HG02840 (cell line): ENCODE measurements around the gene ZDHHC8.

ENCODE experiments used
- ATAC-seq: cut with Tn5 transposase; IDR thresholded peaks from one replicate; pipeline ENCODE4 v1.9.1; 2021; ENCODE audit warnings: mild to moderate bottlenecking, moderate library complexity, moderate number of reproducible peaks; ENCODE audit not compliant: unreplicated experiment, low FRiP score

Gene ZDHHC8

GRCh38 chr22:20094197-20094807, 37.3 kb upstream of the ZDHHC8 start:
- no peak for ATAC-seq

- ATAC-seq, result no peak
Observed at GRCh38 chr22:20095521-20095920, 36.1 kb upstream of the ZDHHC8 start.

- no peak for ATAC-seq
Observed at GRCh38 chr22:20096574-20097420, 34.8 kb upstream of the ZDHHC8 start.

- no peak for ATAC-seq
Observed at GRCh38 chr22:20099099-20099711, 32.4 kb upstream of the ZDHHC8 start.

GRCh38 chr22:20101638-20102037, 30.0 kb upstream of the ZDHHC8 start:
- no peak for ATAC-seq

- ATAC-seq, result no peak
Observed at GRCh38 chr22:20102203-20102780, 29.3 kb upstream of the ZDHHC8 start.

- ATAC-seq, result no peak
Observed at GRCh38 chr22:20105456-20106204, 26.0 kb upstream of the ZDHHC8 start.

- no peak for ATAC-seq
Observed at GRCh38 chr22:20106205-20106848, 25.3 kb upstream of the ZDHHC8 start.

- ATAC-seq, result no peak
Observed at GRCh38 chr22:20106849-20107237, 24.8 kb upstream of the ZDHHC8 start.

- ATAC-seq, result no peak
Observed at GRCh38 chr22:20107471-20107901, 24.1 kb upstream of the ZDHHC8 start.

GRCh38 chr22:20107951-20108756, 23.4 kb upstream of the ZDHHC8 start:
- no peak for ATAC-seq

GRCh38 chr22:20108757-20109230, 22.8 kb upstream of the ZDHHC8 start:
- ATAC-seq, result no peak

GRCh38 chr22:20109411-20110358, 21.9 kb upstream of the ZDHHC8 start:
- ATAC-seq, result no peak

GRCh38 chr22:20110359-20110985, 21.1 kb upstream of the ZDHHC8 start:
- no peak for ATAC-seq

GRCh38 chr22:20111045-20111688, 20.4 kb upstream of the ZDHHC8 start:
- no peak for ATAC-seq

- no peak for ATAC-seq
Observed at GRCh38 chr22:20111689-20112622, 19.6 kb upstream of the ZDHHC8 start.
